Spleen (tissue), 11 donors: ENCODE measurements around the gene MYDGF. TPM values are rescaled to one million over a fixed set of nuclear protein-coding genes. Genes with fewer than 3 reads are reported as not detected.

ENCODE experiments used
- DNase-seq: peaks from one replicate; pipeline ENCODE4 v3.0.0-alpha.2; 2020
- H3K27ac ChIP-seq, 8 donors: fragments of 200-600 bp; sonication (generic) in 7 of 8; 1 replicate in 4 of 8; 2 replicates in 4 of 8; pipeline versions ENCODE4 v1.5.0 to v1.8.0; 2016 to 2021; ENCODE audit warnings: inconsistent platforms in 4 of 8, mild to moderate bottlenecking in 4 of 8, moderate library complexity in 1 of 8
- H3K27me3 ChIP-seq, 7 donors: fragments of 200-600 bp; sonication (generic) in 6 of 7; replicated peaks in 1 of 7; 1 replicate in 4 of 7; 2 replicates in 3 of 7; pipeline versions ENCODE4 v1.5.0 to v1.8.0; 2016 to 2021; ENCODE audit warnings: inconsistent platforms in 3 of 7, mild to moderate bottlenecking in 1 of 7
- H3K36me3 ChIP-seq, 6 donors: fragments of 200-600 bp; sonication (generic) in 5 of 6; 1 replicate in 4 of 6; 2 replicates in 2 of 6; pipeline versions ENCODE4 v1.5.0 to v1.8.0; 2016 to 2021; ENCODE audit warnings: inconsistent platforms in 2 of 6
- H3K4me1 ChIP-seq, 6 donors: fragments of 200-600 bp; sonication (generic) in 5 of 6; 1 replicate in 3 of 6; 2 replicates in 3 of 6; pipeline versions ENCODE4 v1.5.0 to v1.8.0; 2016 to 2021; ENCODE audit warnings: inconsistent platforms in 3 of 6
- H3K4me3 ChIP-seq, 8 donors: fragments of 200-600 bp; sonication (generic) in 7 of 8; 1 replicate in 4 of 8; 2 replicates in 4 of 8; pipeline versions ENCODE4 v1.5.0 to v1.8.0; 2016 to 2021; ENCODE audit warnings: inconsistent platforms in 4 of 8, mild to moderate bottlenecking in 4 of 8, moderate library complexity in 2 of 8
- H3K9me3 ChIP-seq, 8 donors: fragments of 200-600 bp; sonication (generic) in 7 of 8; 1 replicate in 4 of 8; 2 replicates in 4 of 8; pipeline versions ENCODE4 v1.5.0 to v1.8.0; 2016 to 2021; ENCODE audit warnings: inconsistent platforms in 4 of 8
- POLR2A ChIP-seq, 3 donors: fragments of 450-650 bp; IDR thresholded peaks; one replicate each; pipeline ENCODE4 v1.5.1; 2017; ENCODE audit warnings: antibody characterized with exemption in 3 of 3, mild to moderate bottlenecking in 1 of 3
- POLR2AphosphoS5 ChIP-seq, 3 donors: sonication (generic); formaldehyde crosslinking; IDR thresholded peaks; one replicate each; pipeline ENCODE4 v1.5.1; 2017; ENCODE audit warnings: antibody characterized with exemption in 3 of 3
- WGBS, 5 donors: extraction: QIAGEN DNeasy Blood & Tissue Kit in 3 of 5; methylation state at CpG; one replicate each; pipeline versions ENCODE4 v1.1.5 to v1.1.7; 2013 to 2018; 5-methylcytosine and 5-hydroxymethylcytosine counted together
- intact Hi-C: fragments of 100-400 bp; cut with DNase I; formaldehyde crosslinking; loops from one replicate; pipeline ENCODE4 v1.15.0; 2023; ENCODE audit warnings: low total_unique reads
- polyA plus RNA-seq, 3 donors: library from polyadenylated mRNA; stranded (reverse); fragments of 200-250 nt; gene quantifications; one replicate each; pipeline ENCODE4 v1.2.1, GENCODE V29; 2013
- total RNA-seq, 7 donors: library from RNA; depleted of rRNA in 3 of 7; stranded (reverse); fragments of >200 nt in 3 of 7; fragmentation: NEBNext Ultra II Directional in 4 of 7; extraction: Animal tissue kit (Norgen Biotek cat#: 25700) in 4 of 7; gene quantifications; one replicate each; pipeline versions ENCODE4 v1.1.0 to v1.2.1, GENCODE V29; 2016 to 2021
- TF ChIP-seq, protein P1 (sequence below), 11 experiments: fragments of 200-600 bp in 7 of 11; fragments of 450-650 bp in 4 of 11; sonication (generic) in 4 of 11; IDR thresholded peaks in 8 of 11; conservative IDR thresholded peaks in 3 of 11; 1 replicate in 7 of 11; 2 replicates in 4 of 11; pipeline versions ENCODE4 v1.4.0 to v1.8.0; 2016 to 2021; ENCODE audit warnings: antibody characterized with exemption in 11 of 11, inconsistent platforms in 4 of 11, mild to moderate bottlenecking in 1 of 11
- donor health status: healthy with polysubstance abuse.
- donor health status: DM: no; HTN: no; CAD: no; lungs with moderate emphysema.
- donor health status: DM: no; HTN: no; CAD: no.
- donor health status: Bipolar disorder and iron deficiency.
- donor health status: healthy.
- donor health status: DM: no; HTN: no; CAD: no.
- donor health status: DM: yes; HTN: yes; CAD: no.

MYDGF gene
- total and polyA plus RNA-seq, 10 donors = 39.0 to 100 (median 64.4) TPM

DNA sequence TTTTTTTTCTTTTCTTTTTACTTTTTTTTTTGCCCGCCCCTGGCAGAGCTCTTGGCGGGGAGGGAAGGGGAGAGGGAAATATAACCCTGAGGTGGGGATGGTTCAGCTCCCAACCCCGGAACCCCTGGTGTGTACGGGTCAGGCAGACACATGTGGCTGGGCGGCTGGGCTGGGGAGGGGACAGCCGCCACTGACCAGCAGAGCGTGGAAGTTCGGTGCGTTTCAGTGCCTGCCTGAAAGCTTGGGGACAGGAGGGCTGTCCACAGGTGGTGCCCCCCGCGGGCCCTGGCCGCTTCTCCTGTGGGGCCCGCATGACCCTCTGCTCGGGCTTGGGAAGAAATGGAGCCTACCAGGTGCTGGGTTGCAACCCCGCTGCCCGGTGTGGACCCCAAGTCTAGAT is 5.2 kb upstream of the MYDGF start:
- Histone ChIP-seq H3K27me3 (no peaks in the 10 kb centered on the region), H3K4me3 (no peak overlapping the region), H3K36me3 (peaks cover 0 to 62% (median 39%) of the 10 kb centered on the region in 6 donors), H3K9me3 (no peaks in the 10 kb centered on the region), H3K27ac (no peak overlapping the region), H3K4me1 (peaks cover 0 to 6% (median 2%) of the 10 kb centered on the region in 6 donors)
- TF ChIP-seq, protein P1, sequence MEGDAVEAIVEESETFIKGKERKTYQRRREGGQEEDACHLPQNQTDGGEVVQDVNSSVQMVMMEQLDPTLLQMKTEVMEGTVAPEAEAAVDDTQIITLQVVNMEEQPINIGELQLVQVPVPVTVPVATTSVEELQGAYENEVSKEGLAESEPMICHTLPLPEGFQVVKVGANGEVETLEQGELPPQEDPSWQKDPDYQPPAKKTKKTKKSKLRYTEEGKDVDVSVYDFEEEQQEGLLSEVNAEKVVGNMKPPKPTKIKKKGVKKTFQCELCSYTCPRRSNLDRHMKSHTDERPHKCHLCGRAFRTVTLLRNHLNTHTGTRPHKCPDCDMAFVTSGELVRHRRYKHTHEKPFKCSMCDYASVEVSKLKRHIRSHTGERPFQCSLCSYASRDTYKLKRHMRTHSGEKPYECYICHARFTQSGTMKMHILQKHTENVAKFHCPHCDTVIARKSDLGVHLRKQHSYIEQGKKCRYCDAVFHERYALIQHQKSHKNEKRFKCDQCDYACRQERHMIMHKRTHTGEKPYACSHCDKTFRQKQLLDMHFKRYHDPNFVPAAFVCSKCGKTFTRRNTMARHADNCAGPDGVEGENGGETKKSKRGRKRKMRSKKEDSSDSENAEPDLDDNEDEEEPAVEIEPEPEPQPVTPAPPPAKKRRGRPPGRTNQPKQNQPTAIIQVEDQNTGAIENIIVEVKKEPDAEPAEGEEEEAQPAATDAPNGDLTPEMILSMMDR (IDR thresholded peaks at IDR 0.05 in 8 of 11, conservative IDR thresholded peaks at IDR 0.05 in 3 of 11) = no peak
- TF ChIP-seq POLR2A (IDR thresholded peaks at IDR 0.05) (no peak), POLR2AphosphoS5 (IDR thresholded peaks at IDR 0.05) (peak in 1 of 3 donors; percentile 36)
- WGBS, 5 donors = 93 to 96% (median 94%) methylated on average over 14 to 16 of the region's 16 CpGs
- intact Hi-C loops = no loop called here
- no peak for DNase-seq

DNA sequence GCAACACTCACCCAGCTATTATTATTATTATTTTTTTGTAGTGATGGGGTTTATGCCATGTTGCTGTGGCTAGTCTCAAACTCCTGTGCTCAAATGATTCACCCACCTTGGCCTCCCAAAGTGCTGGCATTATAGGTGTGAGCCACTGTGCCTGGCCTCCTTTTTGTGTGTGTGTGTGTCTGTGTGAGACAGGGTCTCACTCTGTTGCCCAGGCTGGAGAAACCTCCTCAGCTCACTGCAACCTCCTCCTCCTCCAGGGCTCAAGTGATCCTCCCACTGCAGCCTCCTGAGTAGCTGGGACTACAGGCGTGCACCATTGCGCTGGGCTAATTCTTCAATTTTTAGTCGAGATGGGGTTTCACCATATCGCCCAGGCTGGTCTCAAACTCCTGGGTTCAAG is 3.6 kb upstream of the MYDGF start:
- peaks cover 0 to 52% (median 28%) of the 10 kb centered on the region in 6 donors for H3K36me3 ChIP-seq
- no peaks in the 10 kb centered on the region for H3K27me3 ChIP-seq
- TF ChIP-seq POLR2A (IDR thresholded peaks at IDR 0.05) (no peak), POLR2AphosphoS5 (IDR thresholded peaks at IDR 0.05) (no peak)
- TF ChIP-seq, protein P1 (IDR thresholded peaks at IDR 0.05 in 8 of 11, conservative IDR thresholded peaks at IDR 0.05 in 3 of 11) = no peak
- H3K4me1 ChIP-seq = peaks cover 8 to 17% (median 13%) of the 10 kb centered on the region in 6 donors
- WGBS, 5 donors = 87 to 96% (median 90%) methylated on average over 4 of the region's 4 CpGs
- DNase-seq = no peak
- no peak overlapping the region for H3K27ac ChIP-seq
- H3K4me3 ChIP-seq = no peak overlapping the region
- intact Hi-C loops = no loop called here
- no peaks in the 10 kb centered on the region for H3K9me3 ChIP-seq

- no peaks in the 10 kb centered on the region for H3K27me3 ChIP-seq
These were observed 3.1 kb upstream of the MYDGF start for GRCh38 chr19:4673216-4673615.

DNA sequence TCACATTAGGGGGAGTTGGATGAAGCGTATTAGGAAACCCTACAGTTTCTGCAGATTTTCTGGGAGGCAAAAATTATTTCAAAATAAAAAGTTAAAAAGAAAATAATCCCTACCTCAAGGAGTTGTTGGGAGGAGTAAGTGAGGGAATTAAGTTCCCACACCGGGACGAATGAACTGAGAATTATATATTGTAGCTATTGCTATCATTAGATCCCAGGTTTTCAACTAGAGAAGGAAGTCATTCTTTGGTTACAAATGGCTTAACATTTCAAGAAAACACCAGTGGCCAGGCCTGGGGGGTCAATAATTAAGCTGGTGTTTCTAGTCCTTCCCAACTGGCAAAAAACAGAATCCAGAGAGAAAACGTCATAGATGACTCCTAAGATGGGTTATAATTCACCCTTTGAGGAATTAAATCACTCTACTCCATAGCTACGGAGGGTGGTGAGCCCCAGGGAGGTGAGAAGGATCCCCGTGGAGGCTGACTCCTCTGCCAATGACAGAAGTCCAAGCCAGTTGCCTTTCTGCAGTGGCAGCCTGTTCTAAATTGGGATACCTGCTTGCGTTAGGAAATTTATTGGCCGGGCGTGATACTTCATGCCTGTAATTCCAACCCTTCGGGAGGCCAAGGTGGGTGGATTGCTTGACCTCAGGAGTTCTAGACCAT is 1.2 kb upstream of the MYDGF start:
- Histone ChIP-seq H3K36me3 (peaks cover 0 to 52% (median 28%) of the 10 kb centered on the region in 6 donors), H3K4me3 (no peak overlapping the region), H3K4me1 (peaks cover 14 to 41% (median 26%) of the 10 kb centered on the region in 6 donors), H3K27me3 (no peaks in the 10 kb centered on the region), H3K27ac (peak overlapping the region in 2 of 8 donors; percentile 86 to 90), H3K9me3 (no peaks in the 10 kb centered on the region)
- no peak for DNase-seq
- TF ChIP-seq POLR2AphosphoS5 (IDR thresholded peaks at IDR 0.05) = no peak
- no peak for TF ChIP-seq POLR2A (IDR thresholded peaks at IDR 0.05)
- TF ChIP-seq, protein P1 (IDR thresholded peaks at IDR 0.05 in 8 of 11, conservative IDR thresholded peaks at IDR 0.05 in 3 of 11) = no peak
- WGBS, 5 donors = 80 to 90% (median 84%) methylated on average over 10 of the region's 10 CpGs
- intact Hi-C loops = no loop called here

More at GRCh38 chr19:4673216-4673615, 3.1 kb upstream of the MYDGF start:
- Histone ChIP-seq H3K36me3 (peaks cover 0 to 52% (median 28%) of the 10 kb centered on the region in 6 donors), H3K4me1 (peaks cover 10 to 22% (median 17%) of the 10 kb centered on the region in 6 donors), H3K4me3 (no peak overlapping the region), H3K27ac (no peak overlapping the region), H3K9me3 (no peaks in the 10 kb centered on the region)
- no peak for DNase-seq
- TF ChIP-seq, protein P1 (IDR thresholded peaks at IDR 0.05 in 8 of 11, conservative IDR thresholded peaks at IDR 0.05 in 3 of 11) = no peak
- no peak for TF ChIP-seq POLR2AphosphoS5 (IDR thresholded peaks at IDR 0.05)
- TF ChIP-seq POLR2A (IDR thresholded peaks at IDR 0.05) = no peak
- WGBS, 5 donors = 68 to 86% (median 79%) methylated on average over 4 of the region's 4 CpGs
- intact Hi-C loops = no loop called here
